ENCODE measurements around the gene GALNT13. TPM values are rescaled to one million over a fixed set of nuclear protein-coding genes. Genes with fewer than 3 reads are reported as not detected.
A peak's percentile ranks its signal among the peaks of the same experiment; 100 is the strongest.

Gene GALNT13
- total RNA-seq, 1 donor from 2014 or later: 0.52 TPM

DNA sequence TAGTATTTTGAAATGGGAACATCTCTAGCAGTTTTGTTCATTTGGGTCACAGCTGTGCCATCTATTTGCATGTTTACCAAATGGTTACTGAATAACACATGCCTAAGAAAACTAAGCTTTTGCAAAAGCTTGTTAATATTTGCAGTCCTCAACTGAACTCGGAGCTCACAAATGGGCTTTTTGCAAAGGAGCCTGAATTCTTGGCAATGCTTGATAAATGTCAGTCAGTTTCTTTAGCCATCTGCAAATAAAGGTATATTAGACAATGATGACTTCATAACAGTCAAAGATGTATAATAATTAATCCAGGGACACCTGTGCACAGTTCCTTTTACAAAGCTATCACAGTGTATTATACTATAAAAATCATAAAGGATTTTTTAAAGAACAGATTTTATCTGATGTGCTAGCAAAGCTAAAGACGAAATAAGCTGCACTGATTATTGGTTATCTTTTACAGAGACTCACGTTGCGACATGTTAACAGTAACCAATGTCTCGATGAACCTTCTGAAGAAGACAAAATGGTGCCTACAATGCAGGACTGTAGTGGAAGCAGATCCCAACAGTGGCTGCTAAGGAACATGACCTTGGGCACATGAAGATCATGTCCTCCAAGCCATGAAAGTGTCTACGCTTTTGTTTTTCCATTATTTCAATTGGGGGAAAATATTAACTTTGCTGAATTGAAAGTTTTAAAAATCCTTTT, 578.4 kb downstream of the GALNT13 start:
- TF ChIP-seq, protein P1, sequence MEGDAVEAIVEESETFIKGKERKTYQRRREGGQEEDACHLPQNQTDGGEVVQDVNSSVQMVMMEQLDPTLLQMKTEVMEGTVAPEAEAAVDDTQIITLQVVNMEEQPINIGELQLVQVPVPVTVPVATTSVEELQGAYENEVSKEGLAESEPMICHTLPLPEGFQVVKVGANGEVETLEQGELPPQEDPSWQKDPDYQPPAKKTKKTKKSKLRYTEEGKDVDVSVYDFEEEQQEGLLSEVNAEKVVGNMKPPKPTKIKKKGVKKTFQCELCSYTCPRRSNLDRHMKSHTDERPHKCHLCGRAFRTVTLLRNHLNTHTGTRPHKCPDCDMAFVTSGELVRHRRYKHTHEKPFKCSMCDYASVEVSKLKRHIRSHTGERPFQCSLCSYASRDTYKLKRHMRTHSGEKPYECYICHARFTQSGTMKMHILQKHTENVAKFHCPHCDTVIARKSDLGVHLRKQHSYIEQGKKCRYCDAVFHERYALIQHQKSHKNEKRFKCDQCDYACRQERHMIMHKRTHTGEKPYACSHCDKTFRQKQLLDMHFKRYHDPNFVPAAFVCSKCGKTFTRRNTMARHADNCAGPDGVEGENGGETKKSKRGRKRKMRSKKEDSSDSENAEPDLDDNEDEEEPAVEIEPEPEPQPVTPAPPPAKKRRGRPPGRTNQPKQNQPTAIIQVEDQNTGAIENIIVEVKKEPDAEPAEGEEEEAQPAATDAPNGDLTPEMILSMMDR (conservative IDR thresholded peaks at IDR 0.05; ENCODE audit: low read depth, low read length): no peak
- no peak for DNase-seq (ENCODE audit: low read depth)
- no peak overlapping the region for H3K4me3 ChIP-seq (ENCODE audit: low read depth, low read length)

DNA sequence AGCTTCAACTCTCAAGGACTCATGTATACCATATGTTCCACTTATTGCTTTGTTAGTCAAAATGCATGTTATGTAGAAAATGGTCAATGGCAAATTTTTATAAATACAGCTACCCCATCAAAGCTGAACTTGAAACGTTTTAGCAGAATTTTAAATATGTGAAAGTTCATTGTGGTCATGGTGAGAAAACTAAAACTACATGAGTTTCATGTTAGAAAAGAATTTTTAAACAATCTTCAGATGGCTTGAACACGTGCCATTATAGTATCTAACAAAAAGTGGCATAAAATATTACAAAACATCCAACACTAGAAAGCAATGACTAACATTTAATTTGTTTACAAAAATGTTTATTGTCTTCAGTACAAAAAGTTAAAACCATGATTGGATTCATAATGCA, 580.7 kb downstream of the GALNT13 start:
- TF ChIP-seq, protein P1 (conservative IDR thresholded peaks at IDR 0.05; ENCODE audit: low read depth, low read length): no peak
- no peak overlapping the region for H3K4me3 ChIP-seq (ENCODE audit: low read depth, low read length)
- no peak for DNase-seq (ENCODE audit: low read depth)

DNA sequence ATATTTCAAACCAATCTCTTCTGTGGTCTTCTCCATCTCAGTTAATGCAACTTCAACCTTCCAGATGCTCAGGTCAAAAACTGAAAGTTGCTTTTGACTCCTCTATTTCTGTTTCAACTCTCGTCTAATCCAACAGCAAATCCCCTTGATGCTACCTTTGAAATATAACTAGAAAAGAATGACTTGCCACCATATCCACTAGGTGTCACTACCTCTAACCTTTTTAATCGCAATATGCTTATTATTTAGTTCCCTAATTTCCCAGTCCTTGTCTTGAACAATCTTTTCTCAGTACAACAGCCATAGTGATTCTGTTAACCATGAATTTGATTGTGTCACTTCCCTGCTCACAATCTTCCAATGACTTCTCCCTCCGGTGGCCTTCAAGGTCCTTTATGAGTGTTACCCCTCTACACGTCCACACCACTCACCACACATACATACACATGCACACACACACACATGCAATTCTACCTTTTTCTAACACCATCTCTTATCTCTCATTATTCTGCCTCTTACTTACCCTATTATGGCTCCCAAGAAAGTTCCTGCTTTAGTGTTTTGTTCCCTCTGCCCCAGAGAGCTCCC, 581.3 kb downstream of the GALNT13 start:
- no peak overlapping the region for H3K4me3 ChIP-seq (ENCODE audit: low read depth, low read length)
- TF ChIP-seq, protein P1 (conservative IDR thresholded peaks at IDR 0.05; ENCODE audit: low read depth, low read length): peak; percentile 65
- peak; percentile 23 for DNase-seq (ENCODE audit: low read depth)

DNA sequence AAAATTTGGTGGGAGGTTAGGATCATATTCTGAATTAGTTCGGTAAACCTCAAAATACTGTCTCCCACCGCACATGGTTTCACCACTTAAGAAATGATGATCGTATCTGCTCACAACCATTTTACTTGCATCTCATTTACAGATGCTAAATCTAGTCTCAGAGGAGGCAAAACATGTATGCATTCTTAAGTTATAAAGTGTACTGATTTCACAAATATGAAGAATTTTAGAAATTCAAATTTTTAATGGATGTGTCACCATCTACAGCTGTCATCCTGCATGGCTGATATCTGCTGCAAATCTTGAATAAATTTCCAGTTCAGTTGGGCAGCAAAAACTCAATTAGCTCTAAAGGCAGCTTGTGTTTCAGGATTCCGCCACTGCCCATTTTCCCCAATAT, 583.4 kb downstream of the GALNT13 start:
- peak overlapping the region; percentile 28 for H3K4me3 ChIP-seq (ENCODE audit: low read depth, low read length)
- DNase-seq (ENCODE audit: low read depth): no peak
- TF ChIP-seq, protein P1 (conservative IDR thresholded peaks at IDR 0.05; ENCODE audit: low read depth, low read length): no peak

DNA sequence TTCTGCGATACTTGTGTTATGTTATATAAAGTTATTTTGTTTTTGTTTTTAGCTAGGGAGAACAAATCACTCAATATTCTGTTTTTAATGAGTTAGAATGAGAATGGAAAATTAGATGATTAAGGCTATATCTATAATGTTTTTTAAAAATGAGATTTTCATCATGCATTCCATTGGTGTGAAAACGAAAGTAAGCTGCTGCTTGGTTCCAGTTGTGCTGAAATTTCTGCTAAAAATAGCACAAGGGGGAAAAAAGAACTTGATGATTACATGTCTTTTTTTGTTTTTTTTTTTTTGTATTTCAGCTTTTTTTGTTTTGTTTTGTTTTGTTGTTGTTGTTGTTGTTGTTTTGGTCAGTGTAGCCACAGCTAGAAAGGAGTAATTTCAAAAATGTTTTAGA, 584.1 kb downstream of the GALNT13 start:
- no peak for DNase-seq (ENCODE audit: low read depth)
- H3K4me3 ChIP-seq (ENCODE audit: low read depth, low read length): peak overlapping the region; percentile 28
- TF ChIP-seq, protein P1 (conservative IDR thresholded peaks at IDR 0.05; ENCODE audit: low read depth, low read length): no peak

DNA sequence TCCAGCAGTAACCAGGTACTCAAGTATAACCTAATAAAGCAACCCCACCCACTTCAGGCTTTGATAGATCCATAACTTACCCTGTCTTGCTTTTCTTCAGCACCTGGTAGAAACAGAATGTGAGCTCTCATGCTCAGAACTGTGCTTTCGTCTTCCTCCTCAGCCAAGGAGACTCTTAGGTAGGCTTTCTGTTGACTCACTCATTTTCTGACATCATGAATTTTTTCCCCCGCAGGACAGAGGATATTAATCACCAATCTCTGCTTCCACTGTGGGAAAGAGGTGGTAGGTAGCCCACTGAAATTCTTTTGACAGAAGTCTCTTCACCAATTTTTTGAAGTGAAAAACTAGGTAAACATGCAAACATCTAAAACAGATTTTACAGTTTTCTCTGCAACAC, 585.6 kb downstream of the GALNT13 start:
- no peak overlapping the region for H3K4me3 ChIP-seq (ENCODE audit: low read depth, low read length)
- TF ChIP-seq, protein P1 (conservative IDR thresholded peaks at IDR 0.05; ENCODE audit: low read depth, low read length): no peak
- no peak for DNase-seq (ENCODE audit: low read depth)

DNA sequence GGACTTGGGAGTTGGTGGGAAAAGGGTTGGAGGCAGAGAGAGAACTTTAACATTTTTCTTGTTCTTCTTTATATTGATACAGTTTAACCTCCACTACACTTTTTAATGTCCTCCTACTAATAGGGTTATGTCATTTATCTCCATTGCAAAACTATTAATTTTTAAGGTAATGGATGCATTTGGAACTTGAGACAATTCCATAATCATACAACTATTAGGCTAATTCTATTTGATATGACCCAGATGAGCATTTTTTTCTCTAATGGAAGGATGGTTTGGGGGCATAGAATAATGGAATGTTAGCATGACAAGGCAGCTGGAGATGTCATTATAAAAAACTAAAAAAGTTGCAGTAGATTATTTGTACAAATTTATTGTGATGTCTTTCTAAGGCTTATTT, 587.6 kb downstream of the GALNT13 start:
- no peak for DNase-seq (ENCODE audit: low read depth)

More for the DNA sequence above, 587.6 kb downstream of the GALNT13 start:
- TF ChIP-seq, protein P1 (conservative IDR thresholded peaks at IDR 0.05; ENCODE audit: low read depth, low read length): no peak
- H3K4me3 ChIP-seq (ENCODE audit: low read depth, low read length): no peak overlapping the region
